HG03095 (cell line): Measurements from ENCODE around the gene TICAM1.
"Not testable (repeated sequence)": the region's sequence is repeated elsewhere in the genome, so short reads cannot be mapped to it uniquely, and the experiment has no call there.

Experiments
- ATAC-seq: cut with Tn5 transposase; IDR thresholded peaks from one replicate; pipeline ENCODE4 v1.9.1; 2021; ENCODE audit warnings: moderate library complexity; ENCODE audit not compliant: unreplicated experiment

Gene TICAM1

DNA sequence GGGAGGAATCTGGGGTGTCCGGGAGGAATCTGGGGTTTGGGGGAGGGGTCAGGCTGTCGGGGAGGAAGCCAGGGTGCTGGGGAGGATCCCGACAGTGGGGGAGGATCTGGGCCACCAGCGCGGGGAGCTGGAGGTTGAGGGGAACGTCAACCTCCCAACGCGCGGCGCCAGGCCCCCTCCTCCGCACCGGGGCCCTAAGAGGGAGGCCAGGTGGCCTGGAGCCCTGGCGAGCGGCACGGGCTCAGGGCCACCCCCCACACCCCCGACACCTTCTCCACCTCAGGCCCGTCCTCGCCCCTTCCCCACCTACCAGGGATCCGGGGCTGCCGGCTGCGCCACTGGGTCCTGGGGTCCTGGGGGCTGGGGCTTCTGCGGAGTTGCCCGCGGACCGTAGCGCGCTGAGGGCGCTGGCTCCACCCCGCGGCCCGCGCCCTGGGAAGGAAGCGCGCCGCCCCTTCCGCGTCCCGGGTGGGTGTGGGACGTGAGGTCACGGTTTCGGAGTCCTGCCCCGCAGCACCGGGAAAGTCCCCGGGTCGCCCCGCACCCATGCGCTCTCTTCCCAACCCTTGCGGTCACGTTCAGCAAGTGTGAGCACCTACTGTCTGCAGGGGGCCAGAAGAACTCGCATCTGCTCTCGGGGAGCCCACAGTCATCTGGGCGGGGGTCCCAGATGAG lies at the start of gene TICAM1:
TICAM1 (minus strand) TSS at position 409 of the 675 bp plus-strand sequence. CDS start 13,335 bp downstream, outside the sequence.
- ATAC-seq: peak; percentile 60

DNA sequence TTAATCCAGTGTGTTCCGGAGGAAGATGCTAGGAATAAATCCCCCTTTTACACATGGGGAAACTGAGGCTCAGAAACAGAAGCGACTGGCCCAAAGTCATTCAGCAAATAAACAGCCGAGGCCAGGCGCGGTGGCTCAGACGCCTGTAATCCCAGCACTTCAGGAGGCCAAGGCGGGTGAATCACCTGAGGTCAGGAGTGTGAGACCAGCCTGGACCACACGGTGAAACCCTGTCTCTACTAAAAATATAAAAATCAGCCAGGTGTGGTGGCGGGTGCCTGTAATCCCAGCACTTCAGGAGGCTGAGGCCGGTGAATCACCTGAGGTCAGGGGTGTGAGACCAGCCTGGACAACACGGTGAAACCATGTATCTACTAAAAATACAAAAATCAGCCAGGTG lies 47.5 kb upstream of the TICAM1 start:
- ATAC-seq: no peak

DNA sequence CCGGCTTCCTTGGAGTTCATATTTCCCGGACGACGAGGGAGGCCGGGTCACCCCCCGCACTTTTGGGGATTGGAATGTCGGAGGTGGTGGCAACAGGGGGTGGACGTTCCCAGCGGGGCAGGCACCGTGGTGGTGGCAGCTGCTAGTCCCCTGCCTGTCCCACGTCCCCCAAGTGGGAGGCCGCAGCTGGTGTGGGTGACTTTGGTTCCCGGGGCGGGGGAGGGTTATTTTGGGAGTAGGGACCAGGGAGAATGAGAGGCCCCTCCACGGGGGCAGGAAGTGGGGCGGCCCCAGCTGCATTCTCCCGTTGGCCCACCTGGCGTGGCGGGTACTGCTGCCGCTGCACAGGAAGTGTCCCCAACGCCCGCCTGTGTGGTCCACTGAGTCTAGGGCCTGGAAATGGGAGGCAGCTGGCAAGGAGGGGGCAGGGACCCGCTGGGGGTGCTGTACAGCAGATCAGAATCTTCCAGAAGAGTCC lies 47.0 kb upstream of the TICAM1 start:
- ATAC-seq: no peak

DNA sequence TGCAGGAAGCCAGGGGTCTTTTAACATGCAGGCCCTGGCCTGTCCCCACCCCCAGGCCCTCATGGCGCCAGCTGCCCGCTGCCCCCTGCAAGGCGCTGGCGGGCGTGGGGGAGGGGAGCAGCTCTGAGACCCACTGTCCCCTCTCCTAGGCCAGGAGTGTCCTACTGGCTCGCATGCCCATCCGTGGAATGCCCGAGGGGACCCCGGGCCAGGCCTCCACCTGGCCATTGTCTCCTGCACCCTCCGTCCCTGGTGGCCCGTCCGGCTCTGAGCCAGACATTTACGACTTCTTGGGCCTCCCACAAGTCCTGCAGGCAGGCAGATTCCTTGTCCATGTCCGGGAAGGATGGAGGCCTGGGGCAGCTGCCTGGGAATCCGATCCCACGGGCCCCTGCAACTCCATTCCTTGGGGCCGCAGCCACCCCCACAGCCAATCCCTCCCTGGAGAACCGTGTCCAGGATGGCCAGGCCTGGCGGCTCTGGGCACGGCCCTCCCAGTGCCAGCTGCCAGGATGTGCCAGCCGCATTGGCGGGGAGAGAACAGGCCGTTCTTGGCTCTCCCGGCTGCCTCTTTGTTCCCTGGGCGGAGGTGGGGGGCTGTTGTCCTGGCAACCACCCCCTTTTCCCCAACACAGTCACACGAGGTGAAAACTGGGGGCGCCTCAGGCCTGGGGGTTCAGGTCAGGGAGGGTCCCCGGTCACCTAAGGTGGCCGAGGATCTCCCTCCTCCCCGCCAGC lies 46.4 kb upstream of the TICAM1 start:
- no peak for ATAC-seq

DNA sequence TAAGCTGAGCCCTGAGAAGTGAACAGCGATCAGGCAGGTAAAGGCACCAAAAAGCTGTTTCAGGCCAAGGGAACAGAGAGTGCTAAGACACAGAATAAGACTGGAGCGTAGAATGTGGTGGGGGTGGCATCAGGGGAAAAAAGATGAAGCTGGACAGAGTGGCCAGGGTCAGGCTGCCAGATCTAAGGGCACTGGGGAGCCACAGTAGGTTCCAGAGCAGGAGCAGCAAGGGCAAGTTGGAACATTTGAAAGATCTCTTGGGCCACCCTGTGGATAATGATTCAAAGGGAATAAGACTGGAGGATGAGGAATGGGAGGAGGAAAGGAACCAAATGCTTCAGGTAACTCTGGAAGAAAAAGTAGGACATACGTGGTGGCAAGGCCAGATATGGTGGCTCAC lies 42.4 kb upstream of the TICAM1 start:
- no peak for ATAC-seq

DNA sequence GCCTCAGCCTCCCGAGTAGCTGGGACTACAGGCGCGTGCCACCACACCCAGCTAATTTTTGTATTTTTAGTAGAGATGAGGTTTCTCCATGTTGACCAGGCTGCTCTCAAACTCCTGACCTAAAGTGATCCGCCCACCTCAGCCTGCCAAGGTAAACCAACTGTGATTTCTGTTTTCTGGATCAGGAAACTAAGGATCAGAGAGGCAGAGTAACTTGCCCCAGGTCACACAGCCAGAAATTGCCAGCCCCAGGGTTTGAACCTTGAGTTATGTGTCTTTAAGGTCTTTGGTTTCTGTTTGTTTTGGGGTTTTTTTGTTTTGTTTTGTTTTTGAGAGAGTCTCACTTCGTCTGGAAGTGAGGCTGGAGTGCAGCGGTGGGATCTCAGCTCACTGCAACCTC lies 40.2 kb upstream of the TICAM1 start:
- no peak for ATAC-seq

DNA sequence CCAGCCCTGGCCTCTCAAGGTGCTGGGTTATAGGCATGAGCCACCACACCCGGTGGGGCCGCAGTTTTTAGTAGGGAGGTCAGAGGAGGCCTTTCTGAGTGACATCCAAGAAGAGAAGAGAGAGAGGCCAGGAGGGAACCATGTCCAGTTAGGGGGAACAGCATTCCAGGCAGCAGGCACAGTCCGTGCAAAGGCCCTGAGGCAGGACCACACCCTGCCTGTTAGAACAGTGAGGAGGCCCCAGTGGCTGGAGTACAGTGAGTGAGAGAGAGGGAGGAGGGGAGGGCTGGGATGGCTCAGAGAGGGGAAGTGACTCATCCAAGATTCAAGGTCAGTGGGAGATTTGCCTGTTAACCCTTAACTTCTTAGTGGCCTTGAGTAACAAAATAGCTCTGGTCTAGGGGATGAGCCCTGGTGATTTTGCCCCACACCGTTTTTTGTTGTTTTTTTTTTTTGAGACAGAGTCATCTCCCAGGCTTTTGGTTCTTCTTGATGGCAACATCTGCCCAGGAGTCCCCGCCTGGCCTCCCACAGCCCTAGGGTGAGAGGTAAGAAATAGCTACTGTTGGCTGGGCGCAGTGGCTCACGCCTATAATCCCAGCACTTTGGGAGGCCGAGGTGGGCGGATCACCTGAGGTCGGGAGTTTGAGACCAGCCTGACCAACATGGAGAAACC lies 38.7 kb upstream of the TICAM1 start:
- no peak for ATAC-seq

DNA sequence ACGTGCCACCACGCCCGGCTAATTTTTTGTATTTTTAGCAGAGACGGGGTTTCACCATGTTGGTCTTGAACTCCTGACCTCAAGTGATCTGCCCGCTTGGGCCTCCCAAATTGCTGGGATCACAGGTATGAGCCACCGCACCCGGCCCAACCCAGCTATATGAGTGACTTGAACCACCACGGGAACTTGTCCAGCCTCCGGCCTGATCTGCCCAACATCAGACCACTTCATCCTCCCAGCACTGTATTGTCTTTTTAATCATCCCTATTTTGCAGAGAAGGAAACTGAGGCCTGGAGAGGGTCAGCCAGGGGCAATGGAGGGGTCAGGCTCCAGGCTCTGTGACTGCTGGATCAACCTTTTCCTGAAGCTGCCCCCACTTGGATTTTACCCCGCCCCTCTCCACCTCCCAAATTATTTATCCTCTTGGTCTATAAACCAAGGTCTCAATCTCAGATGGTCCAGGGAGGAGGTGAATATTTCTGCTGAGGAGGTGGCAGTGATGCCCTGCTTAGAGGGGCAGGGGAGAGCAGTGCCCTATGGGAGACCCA lies 36.8 kb upstream of the TICAM1 start:
- no peak for ATAC-seq

DNA sequence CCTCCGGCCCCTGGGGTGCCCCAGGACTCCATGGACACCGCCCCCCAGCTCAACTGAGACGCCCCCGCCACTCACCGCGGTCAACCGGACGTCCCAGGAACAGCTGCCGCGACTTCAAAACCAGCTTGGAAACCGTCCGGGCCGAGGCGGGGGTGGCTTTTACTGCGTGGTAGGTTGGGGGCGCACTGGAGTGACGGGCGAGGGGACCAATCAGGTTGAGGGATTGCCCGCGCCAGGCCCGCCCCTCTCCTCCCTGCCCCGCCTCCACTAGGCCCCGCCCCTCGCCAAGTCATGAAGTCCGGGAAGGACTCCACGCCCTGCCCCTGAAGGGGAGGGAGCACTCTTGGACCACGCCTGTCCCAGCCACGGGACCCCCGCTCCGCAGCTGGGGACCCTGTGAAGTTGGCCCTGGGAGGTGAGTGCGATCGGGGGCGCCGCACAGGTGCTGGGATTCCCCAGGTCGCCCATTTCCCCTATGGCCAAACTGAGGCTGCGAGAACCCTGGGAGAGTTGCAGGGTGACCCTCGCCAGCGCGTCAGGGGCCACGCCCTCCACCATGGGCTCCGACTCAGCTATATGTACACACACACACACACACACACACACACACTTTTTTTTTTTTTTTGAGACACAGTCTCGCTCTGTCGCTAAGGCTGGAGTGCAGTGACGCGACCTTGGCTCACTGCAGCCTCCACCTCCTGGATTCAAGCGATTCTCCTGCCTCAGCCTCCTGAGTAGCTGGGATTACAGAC lies 36.2 kb upstream of the TICAM1 start, which contains the start of gene PLIN3:
PLIN3 (minus strand) TSS at position 134 of the 752 bp plus-strand sequence. CDS start 6,273 bp downstream, outside the sequence.
- peak; percentile 79 for ATAC-seq

DNA sequence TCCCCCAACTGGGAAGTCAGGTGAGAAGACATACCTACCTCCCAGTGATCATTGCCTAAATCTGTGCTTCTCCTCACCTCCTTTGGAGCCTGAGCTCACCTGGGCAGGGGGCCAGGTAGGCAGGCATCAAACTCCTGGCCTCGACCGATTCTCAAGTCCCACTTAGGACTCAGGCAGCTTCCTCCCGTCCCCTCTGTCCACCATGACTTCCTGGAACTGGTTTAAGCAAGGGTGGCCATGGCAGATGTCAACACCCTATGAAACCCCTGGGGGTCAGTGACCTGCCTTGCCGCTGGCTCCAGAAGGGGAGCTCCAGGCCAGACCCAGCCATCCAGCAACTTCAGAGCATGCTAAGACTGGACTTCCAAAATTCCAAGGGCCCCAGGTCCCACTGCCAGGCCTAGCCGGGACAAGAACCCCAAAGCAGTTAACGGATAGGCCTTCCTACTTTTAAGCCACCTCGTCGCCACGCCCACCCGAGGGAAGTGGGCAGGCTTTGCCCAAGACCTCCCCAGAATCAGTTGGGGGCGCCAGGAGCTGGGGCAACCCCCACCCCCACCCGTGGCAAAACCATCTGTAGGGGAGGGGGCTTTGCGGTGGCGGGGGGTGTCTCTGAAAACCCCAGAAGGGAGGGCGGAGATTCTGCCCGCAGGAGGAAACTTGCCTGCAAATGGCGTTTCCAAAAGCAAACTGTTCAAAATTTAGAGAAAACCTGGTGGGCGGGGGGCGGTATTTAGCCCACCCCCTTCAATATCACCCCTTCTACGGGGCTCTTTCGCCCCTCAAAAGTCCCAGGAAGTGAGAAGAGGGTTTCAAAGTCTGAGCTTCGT lies 35.3 kb upstream of the TICAM1 start:
- no peak for ATAC-seq

DNA sequence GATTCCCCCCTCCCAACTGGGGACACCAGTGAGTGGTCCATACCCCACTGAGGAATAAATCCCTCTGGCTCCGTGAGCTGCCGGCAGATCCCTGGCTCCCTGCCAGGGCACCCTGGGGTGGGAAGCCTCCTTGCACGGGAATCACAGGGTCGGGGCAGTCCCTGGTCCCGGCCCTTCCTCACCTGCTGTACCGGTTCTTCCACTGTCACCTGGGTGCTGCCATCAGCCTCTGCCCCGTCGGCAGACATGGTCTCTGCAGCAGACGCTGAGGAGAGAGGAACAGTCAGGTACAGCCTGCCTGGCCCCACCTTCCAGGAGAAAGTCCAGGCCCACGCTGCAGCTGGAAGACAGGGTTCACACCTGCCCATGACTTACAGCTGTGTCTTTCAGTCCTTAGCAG lies 29.6 kb upstream of the TICAM1 start:
- no peak for ATAC-seq

DNA sequence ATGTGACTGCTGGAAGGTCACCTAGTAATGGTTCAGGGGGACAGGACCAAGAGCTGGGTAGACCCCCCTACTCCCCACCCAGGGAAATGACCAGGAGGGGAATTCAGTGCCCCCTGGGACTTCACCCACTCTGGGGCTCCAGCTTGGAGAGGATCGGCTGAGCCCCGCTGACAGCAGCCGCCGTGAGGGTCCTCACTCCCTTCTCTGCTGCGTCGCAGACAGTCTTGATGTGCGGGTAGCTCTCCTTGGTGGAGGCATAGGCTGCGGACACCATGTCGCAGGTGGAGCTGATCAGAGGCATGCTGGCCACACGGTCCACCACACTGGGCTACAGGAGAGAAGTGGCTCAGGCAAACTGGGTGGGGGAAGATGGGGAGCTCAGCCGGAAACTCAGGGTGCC lies 28.2 kb upstream of the TICAM1 start:
- no peak for ATAC-seq

DNA sequence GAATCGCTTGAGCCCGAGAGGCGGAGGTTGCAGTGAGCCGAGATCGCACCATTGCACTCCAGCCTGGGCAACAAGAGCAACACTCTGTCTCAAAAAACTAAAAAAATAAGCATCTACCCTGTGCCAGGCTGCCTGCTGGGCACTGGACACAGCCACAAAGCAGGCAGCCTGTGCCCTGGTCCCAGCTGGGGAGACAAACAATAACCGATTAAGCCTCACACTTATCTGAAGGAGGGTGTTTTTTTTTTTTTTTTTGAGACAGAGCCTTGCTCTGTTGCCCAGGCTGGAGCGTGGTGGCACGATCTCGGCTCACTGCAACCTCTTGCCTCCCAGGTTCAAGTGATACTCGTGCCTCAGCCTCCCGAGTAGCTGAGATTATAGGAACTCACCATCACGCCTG lies 25.0 kb upstream of the TICAM1 start:
- not testable (repeated sequence) for ATAC-seq

DNA sequence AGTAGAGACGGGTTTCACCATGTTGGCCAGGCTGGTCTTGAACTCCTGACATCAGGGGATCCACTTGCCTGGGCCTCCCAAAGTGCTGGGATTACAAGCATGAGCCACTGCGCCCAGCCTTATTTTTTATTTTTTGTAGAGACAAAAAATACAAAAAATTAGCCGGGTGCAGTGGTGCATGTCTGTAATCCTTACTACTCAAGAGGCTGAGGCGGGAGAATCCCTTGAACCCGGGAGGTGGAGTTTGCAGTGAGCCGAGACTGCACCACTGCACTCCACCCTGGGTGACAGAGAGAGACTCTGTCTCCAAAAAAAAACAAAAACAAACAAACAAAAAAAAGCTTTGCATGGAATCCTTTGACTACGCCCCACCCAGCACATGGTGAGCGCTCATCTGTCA lies 22.0 kb upstream of the TICAM1 start:
- ATAC-seq: not testable (repeated sequence)

DNA sequence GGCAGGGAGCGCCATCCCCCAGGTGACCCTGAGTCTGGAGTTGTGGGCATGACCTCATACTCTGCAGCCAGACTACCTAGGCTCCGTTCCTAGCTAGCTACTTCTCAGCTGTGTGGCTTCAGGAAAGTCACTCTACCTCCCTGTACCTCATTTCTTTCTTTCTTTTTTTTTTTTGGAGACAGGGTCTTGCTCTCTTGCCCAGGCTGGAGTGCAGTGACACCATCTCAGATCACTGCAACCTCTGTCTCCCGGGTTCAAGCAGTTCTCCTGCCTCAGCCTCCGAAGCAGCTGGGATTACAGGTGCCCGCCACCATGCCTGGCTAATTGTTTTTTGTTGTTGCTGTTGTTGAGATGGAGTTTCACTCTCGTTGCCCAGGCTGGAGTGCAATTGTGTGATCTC lies 21.0 kb upstream of the TICAM1 start:
- ATAC-seq: no peak

DNA sequence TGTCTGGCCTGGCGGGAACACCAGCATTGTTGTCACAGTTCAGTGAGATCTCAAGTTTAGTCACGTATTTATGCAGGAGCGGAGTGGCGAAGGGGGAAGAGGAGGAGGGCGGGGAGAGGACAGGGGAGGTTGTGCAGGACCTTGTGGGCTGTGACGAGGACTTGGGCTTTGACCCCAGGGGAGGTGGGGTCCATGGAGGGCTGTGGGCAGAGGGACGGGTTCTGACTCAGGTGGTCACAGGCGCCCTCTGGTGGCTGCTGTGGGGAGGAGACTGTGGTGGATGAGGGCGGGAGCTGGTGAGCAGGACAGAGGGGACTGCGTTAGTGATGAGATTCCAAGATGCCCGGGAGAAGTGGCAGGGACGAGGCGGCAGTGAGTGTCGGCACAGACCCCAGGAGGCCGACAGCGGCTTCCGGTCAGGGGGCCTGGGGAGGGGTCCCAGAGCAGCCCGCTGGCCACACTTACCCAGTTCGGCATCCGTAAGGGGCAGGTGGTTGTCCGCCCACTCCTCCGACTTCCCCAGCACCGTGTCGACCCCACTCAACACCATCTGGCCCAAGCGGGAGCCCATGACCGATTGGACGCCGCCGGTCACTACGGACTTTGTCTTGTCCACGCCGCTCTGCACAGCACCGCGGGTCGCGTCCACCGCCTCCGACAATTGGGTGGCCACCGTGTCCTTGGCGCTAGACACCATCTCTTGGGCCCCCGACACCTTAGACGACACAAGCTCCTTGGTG lies 20.2 kb upstream of the TICAM1 start:
- ATAC-seq: no peak

DNA sequence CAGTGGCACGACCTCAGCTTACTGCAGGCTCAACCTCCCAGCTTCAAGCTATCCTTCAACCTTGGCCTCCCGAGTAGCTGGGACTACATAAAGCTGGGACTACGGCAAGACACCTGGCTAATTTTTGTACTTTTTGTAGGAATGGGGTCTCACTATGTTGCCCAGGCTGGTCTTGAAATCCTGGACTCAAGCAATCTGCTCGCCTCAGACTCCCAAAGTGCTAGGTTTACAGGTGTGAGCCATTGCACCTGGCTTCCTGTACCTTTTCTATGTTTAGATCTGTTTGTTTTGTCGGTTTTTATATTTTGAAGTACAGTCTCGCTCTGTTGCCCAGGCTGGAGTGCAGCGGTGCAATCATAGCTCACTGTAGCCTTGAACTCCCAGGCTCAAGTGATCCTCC lies 17.5 kb upstream of the TICAM1 start:
- ATAC-seq: no peak

DNA sequence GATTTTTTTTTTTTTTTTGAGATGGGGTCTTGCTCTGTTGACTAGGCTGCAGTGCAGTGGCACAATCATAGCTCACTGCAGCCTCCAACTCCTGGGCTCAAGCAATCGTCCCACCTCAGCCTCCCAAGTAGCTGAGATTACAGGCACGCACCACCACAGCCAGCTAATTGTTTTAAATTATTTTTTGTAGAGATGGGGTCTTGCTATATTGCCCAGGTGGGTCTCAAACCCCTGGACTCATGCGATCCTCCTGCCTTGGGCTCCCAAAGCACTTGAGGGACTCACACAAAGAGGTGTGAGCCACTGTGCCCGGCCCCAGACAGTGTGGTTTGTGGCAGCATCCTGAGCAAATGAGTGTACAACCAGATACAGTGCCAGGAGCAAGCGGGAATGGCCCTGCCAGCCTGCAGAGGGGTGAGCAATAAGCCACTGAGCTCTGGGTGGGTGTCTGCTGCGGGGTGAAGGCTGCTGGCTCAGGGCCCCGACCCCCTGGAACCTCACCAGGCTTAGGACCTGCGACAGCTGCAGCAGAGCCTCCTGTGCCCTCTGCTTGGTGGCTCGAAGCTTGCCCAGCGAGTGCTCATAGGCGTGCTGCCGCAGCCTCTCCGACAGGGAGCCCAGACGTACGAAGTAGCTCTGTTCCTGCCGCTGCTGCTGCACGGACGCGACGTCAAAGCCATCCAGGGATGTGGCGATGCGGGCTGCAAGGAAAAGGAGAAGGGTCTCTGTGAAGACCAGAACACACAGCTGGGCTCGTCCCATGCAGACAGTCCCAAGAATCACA lies 15.9 kb upstream of the TICAM1 start:
- ATAC-seq: no peak
